ENCODE data around the gene DIPK1B. TPM values are rescaled to one million over a fixed set of nuclear protein-coding genes. Genes with fewer than 3 reads are reported as not detected.

DIPK1B gene
- total RNA-seq, 2 donors from 2014 or later, result 45.1 to 45.7 TPM

- no peaks in the 10 kb centered on the region for H3K9me3 ChIP-seq
- H3K4me3 ChIP-seq, result no peak overlapping the region
- TF ChIP-seq CTCF (IDR thresholded peaks at IDR 0.05), result no peak
- H3K27me3 ChIP-seq, result no peaks in the 10 kb centered on the region
- H3K4me1 ChIP-seq, result peaks cover 0 to 70% of the 10 kb centered on the region in 2 donors
- H3K36me3 ChIP-seq, result no peaks in the 10 kb centered on the region
- peak overlapping the region; percentile 84 to 95 for H3K27ac ChIP-seq
- no peak for DNase-seq (ENCODE audit: low spot score)
These were observed 21.5 kb upstream of the DIPK1B start for GRCh38 chr9:136690806-136691261.

GRCh38 chr9:136691316-136692184, 20.8 kb upstream of the DIPK1B start:
- Histone ChIP-seq H3K9me3 (no peaks in the 10 kb centered on the region), H3K27me3 (no peaks in the 10 kb centered on the region), H3K27ac (peak overlapping the region; percentile 84 to 95), H3K4me3 (no peak overlapping the region), H3K4me1 (peaks cover 0 to 63% of the 10 kb centered on the region in 2 donors), H3K36me3 (no peaks in the 10 kb centered on the region)
- TF ChIP-seq CTCF (IDR thresholded peaks at IDR 0.05), result no peak
- no peak for DNase-seq (ENCODE audit: low spot score)

DNA sequence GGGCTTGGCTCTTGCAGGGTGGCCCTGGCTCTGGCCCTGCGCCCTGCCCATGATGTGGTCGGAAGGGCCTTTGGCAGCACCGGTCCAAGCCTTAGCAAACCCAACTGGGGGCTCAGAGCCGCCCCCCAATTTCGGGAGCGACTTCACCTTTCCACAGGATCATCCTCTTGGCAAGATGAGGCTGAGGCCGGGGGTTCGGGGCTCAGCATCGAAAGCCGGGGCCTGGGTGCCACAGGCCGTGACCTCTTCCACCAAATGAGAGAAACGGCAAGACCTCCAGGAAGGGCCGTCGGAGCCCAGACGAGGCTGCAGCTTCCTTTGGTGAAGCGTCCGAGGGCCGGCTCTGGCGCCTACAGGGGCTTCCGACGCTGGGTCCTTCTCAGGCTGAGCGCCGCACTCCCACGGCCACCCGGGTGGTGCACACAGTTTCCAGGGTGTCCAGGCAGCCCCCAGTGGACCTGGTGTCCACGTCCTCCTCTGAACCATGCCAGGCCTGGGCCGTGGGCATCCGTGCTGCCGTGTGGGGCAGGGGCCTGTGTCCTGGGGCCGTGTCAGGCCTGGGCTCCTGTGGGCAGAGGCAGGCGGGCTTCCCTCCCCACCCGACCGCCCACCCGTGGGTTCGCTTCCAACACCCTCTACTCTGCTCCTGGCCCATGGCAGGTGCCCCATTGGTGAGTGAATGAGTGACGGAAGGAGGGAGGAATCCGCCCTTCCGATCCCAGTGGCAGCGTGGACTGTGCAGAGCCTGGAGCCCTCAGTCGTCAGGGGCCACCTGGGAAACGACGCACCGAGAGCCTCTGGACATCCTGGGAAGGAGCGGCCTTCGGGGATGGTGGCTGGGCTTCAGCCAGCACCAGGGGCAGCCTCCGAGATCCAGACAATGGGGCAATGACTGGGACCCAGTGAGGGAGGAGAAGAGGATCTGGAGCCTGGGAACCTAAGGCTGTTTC, 19.9 kb upstream of the DIPK1B start:
- H3K36me3 ChIP-seq, result no peaks in the 10 kb centered on the region
- H3K27me3 ChIP-seq, result no peaks in the 10 kb centered on the region
- DNase-seq (ENCODE audit: low spot score), result no peak
- peaks cover 0 to 62% of the 10 kb centered on the region in 2 donors for H3K4me1 ChIP-seq
- no peak for TF ChIP-seq CTCF (IDR thresholded peaks at IDR 0.05)
- peak overlapping the region in 1 of 2 donors; percentile 84 for H3K27ac ChIP-seq
- H3K4me3 ChIP-seq, result no peak overlapping the region
- no peaks in the 10 kb centered on the region for H3K9me3 ChIP-seq

- Histone ChIP-seq H3K4me3 (no peak overlapping the region), H3K4me1 (peaks cover 0 to 56% of the 10 kb centered on the region in 2 donors), H3K27ac (peak overlapping the region in 1 of 2 donors; percentile 8), H3K9me3 (no peaks in the 10 kb centered on the region), H3K36me3 (no peaks in the 10 kb centered on the region), H3K27me3 (no peaks in the 10 kb centered on the region)
- no peak for DNase-seq (ENCODE audit: low spot score)
- no peak for TF ChIP-seq CTCF (IDR thresholded peaks at IDR 0.05)
These were observed 19.3 kb upstream of the DIPK1B start for GRCh38 chr9:136693135-136693489.

- Histone ChIP-seq H3K27ac (peak overlapping the region in 1 of 2 donors; percentile 8), H3K9me3 (no peaks in the 10 kb centered on the region), H3K36me3 (no peaks in the 10 kb centered on the region), H3K27me3 (no peaks in the 10 kb centered on the region), H3K4me3 (no peak overlapping the region), H3K4me1 (peaks cover 0 to 50% of the 10 kb centered on the region in 2 donors)
- no peak for DNase-seq (ENCODE audit: low spot score)
- no peak for TF ChIP-seq CTCF (IDR thresholded peaks at IDR 0.05)
These were observed 18.7 kb upstream of the DIPK1B start for GRCh38 chr9:136693490-136694162.

Measured in right atrium auricular region (tissue), 2 donors.